K562 (cell line): ENCODE measurements around the gene MRPS6. TPM values are rescaled to one million over a fixed set of nuclear protein-coding genes. Genes with fewer than 3 reads are reported as not detected.

Experiments
- ATAC-seq: fragments of 200-7000 bp; cut with Tn5 transposase; 3 replicates; pipeline ENCODE4 v1.9.1; 2020; ENCODE audit warnings: moderate library complexity
- BruUV-seq: library from RNA; stranded (reverse); fragments of 400-500 nt; replicated peaks from 2 replicates; lab custom pipeline; 2021; lab: Mats Ljungman, UMichigan
- CTCF ChIA-PET: fragments of 300-600 bp; formaldehyde crosslinking; extraction: SDS; loops from one replicate; lab custom pipeline; 2021; ENCODE audit warnings: low intra/inter-chr PET ratio; lab: Yijun Ruan, JAX
- POLR2A ChIA-PET: fragments of 300-600, 350-650 bp; sonication (Branson Sonifier 250); formaldehyde crosslinking; extraction: SDS; loops from one replicate; lab custom pipeline; 2021; ENCODE audit warnings: antibody characterized with exemption, inconsistent platforms; lab: Yijun Ruan, JAX
- DNase-seq, 4 experiments: peaks; one replicate each; pipeline versions ENCODE4 v3.0.0 to v3.0.0-alpha.2; 2011 to 2018; ENCODE audit warnings: low spot score in 3 of 4, mixed read lengths in 3 of 4; ENCODE audit errors: extremely low read depth in 1 of 4
- FAIRE-seq: peaks from 2 replicates; lab custom pipeline; 2011; peaks lifted over from hg19 to GRCh38; lab: Jason Lieb, UNC
- H2AFZ ChIP-seq: 2 replicates; pipeline ENCODE4 v1.6.0; 2011; ENCODE audit warnings: low read depth, low read length, control low read depth, inconsistent platforms
- H3K27ac ChIP-seq: fragments of 200-600 bp; 3 replicates; pipeline ENCODE4 v1.8.0; 2011; ENCODE audit warnings: low read depth, mild to moderate bottlenecking, control low read depth, inconsistent platforms, low read length, moderate library complexity, mixed read lengths; ENCODE audit errors: extremely low read depth
- H3K27me3 ChIP-seq, 2 experiments: fragments of 300-600 bp in 1 of 2; 2 replicates in 1 of 2; 3 replicates in 1 of 2; pipeline versions ENCODE4 v1.6.0 to v1.8.0; 2011; ENCODE audit warnings: inconsistent platforms in 2 of 2, low read length in 2 of 2, mild to moderate bottlenecking in 1 of 2, mixed read lengths in 1 of 2, moderate library complexity in 1 of 2; ENCODE audit not compliant: control insufficient read depth in 2 of 2, insufficient read depth in 2 of 2
- H3K36me3 ChIP-seq: fragments of 300-600 bp; 3 replicates; pipeline ENCODE4 v1.8.0; 2011; ENCODE audit warnings: mild to moderate bottlenecking, low read length, inconsistent platforms; ENCODE audit not compliant: control insufficient read depth, insufficient read depth
- H3K4me1 ChIP-seq, 2 experiments: fragments of 200-600 bp in 1 of 2; replicated peaks in 1 of 2; 2 replicates in 1 of 2; 3 replicates in 1 of 2; pipeline versions ENCODE4 v1.5.1 to v1.8.0; 2011; ENCODE audit warnings: inconsistent platforms in 2 of 2, low read length in 2 of 2, mild to moderate bottlenecking in 1 of 2, mixed read lengths in 1 of 2, moderate library complexity in 1 of 2; ENCODE audit not compliant: control insufficient read depth in 2 of 2, insufficient read depth in 2 of 2
- H3K4me2 ChIP-seq: 2 replicates; pipeline ENCODE4 v1.6.1; 2011; ENCODE audit warnings: low read length, control low read depth, inconsistent platforms, mixed read lengths; ENCODE audit not compliant: insufficient read depth
- H3K4me3 ChIP-seq: fragments of 200-600 bp; sonication (generic), shearing (Covaris generic); 2 replicates; pipeline ENCODE4 v1.5.1; 2016; ENCODE audit warnings: control low read depth, inconsistent platforms
- H3K79me2 ChIP-seq: fragments of 200-600 bp; 3 replicates; pipeline ENCODE4 v1.8.0; 2011; ENCODE audit warnings: low read length, inconsistent platforms; ENCODE audit not compliant: control insufficient read depth, insufficient read depth
- H3K9ac ChIP-seq, 2 experiments: 2 replicates each; pipeline versions ENCODE4 v1.6.0 to v1.6.1; 2011; ENCODE audit warnings: low read depth in 2 of 2, low read length in 2 of 2, control low read depth in 1 of 2, inconsistent platforms in 1 of 2, mild to moderate bottlenecking in 1 of 2, mixed read lengths in 1 of 2; ENCODE audit not compliant: insufficient read depth in 1 of 2
- H3K9me1 ChIP-seq: one replicate; pipeline ENCODE4 v1.6.0; 2011; ENCODE audit warnings: inconsistent platforms, mild to moderate bottlenecking, low read length, moderate library complexity; ENCODE audit not compliant: control insufficient read depth, insufficient read depth
- H3K9me3 ChIP-seq: replicated peaks from 2 replicates; pipeline ENCODE4 v1.5.1; 2011; ENCODE audit warnings: low read depth, low read length, inconsistent platforms; ENCODE audit not compliant: control insufficient read depth, insufficient read depth
- H4K20me1 ChIP-seq: replicated peaks from 2 replicates; pipeline ENCODE4 v1.6.1; 2011; ENCODE audit warnings: low read length, inconsistent platforms, mixed read lengths; ENCODE audit not compliant: control insufficient read depth, insufficient read depth
- BHLHE40 ChIP-seq: IDR thresholded peaks from 2 replicates; pipeline ENCODE4 v1.6.1; 2011; ENCODE audit warnings: low read length, improper control_type of control experiment
- CREM ChIP-seq: IDR thresholded peaks from 2 replicates; pipeline ENCODE4 v1.6.1; 2014; ENCODE audit warnings: antibody characterized with exemption, low read depth
- GABPA ChIP-seq: fragments of 200-800 bp; sonication (Bioruptor generic); conservative IDR thresholded peaks from 2 replicates; pipeline ENCODE4 v1.6.1; 2016; ENCODE audit warnings: low read depth, missing genetic modification characterization, missing compliant biosample characterization
- GATAD2A ChIP-seq: fragments of 450-650 bp; IDR thresholded peaks from 2 replicates; pipeline ENCODE4 v1.6.1; 2017
- HDAC1 ChIP-seq, 2 experiments: fragments of 450-650 bp; IDR thresholded peaks; 2 replicates each; pipeline ENCODE4 v1.6.1; 2016 to 2017; ENCODE audit warnings: inconsistent platforms in 1 of 2, mild to moderate bottlenecking in 1 of 2, moderate library complexity in 1 of 2
- HNRNPUL1 ChIP-seq: fragments of 200-400 bp; formaldehyde crosslinking; IDR thresholded peaks from 2 replicates; pipeline ENCODE4 v1.6.1; 2017; ENCODE audit warnings: low read length
- KDM2B ChIP-seq: fragments of 250-450 bp; sonication (Bioruptor Pico); IDR thresholded peaks from 2 replicates; pipeline ENCODE4 v1.8.0; 2021; ENCODE audit warnings: mild to moderate bottlenecking, moderate library complexity
- KHSRP ChIP-seq: fragments of 450-650 bp; IDR thresholded peaks from 2 replicates; pipeline ENCODE4 v1.6.1; 2017
- MAFK ChIP-seq: IDR thresholded peaks from 2 replicates; pipeline ENCODE4 v1.6.1; 2011; ENCODE audit warnings: low read length, improper control_type of control experiment
- NFIC ChIP-seq: fragments of 450-650 bp; IDR thresholded peaks from 2 replicates; pipeline ENCODE4 v1.6.1; 2017; ENCODE audit warnings: mild to moderate bottlenecking, inconsistent platforms
- NR2F6 ChIP-seq: fragments of 450-650 bp; formaldehyde crosslinking; IDR thresholded peaks from 2 replicates; pipeline ENCODE4 v1.4.0; 2020; ENCODE audit warnings: mild to moderate bottlenecking
- SMC3 ChIP-seq: conservative IDR thresholded peaks from 2 replicates; pipeline ENCODE4 v1.6.1; 2011; ENCODE audit warnings: low read depth, low read length, improper control_type of control experiment; ENCODE audit not compliant: insufficient read depth
- SPI1 ChIP-seq: IDR thresholded peaks from 2 replicates; pipeline ENCODE4 v1.6.1; 2011; ENCODE audit warnings: low read depth, low read length, control low read depth, borderline replicate concordance
- TARDBP ChIP-seq: fragments of 450-650 bp; IDR thresholded peaks from 2 replicates; pipeline ENCODE4 v1.6.1; 2016
- TBL1XR1 ChIP-seq, 2 experiments: IDR thresholded peaks; 2 replicates each; pipeline ENCODE4 v1.6.1; 2012; ENCODE audit warnings: improper control_type of control experiment in 2 of 2, low read length in 2 of 2, mild to moderate bottlenecking in 1 of 2
- WHSC1 ChIP-seq: IDR thresholded peaks from one replicate; pipeline ENCODE4 v1.6.1; 2012; ENCODE audit warnings: low read length, control low read depth, inconsistent platforms
- ZEB2 ChIP-seq: fragments of 450-650 bp; IDR thresholded peaks from 2 replicates; pipeline ENCODE4 v1.6.1; 2016
- WGBS: fragments of 100-300 bp; shearing (Covaris generic); methylation state at CpG from one replicate; pipeline ENCODE4 v1.1.6; 2016; ENCODE audit warnings: low coverage, mixed read lengths; ENCODE audit not compliant: insufficient coverage; ENCODE audit errors: missing lambda C conversion rate; 5-methylcytosine and 5-hydroxymethylcytosine counted together
- in situ Hi-C: fragments of 300-500 bp; cut with MboI; formaldehyde crosslinking; loops from 4 replicates; pipeline ENCODE4 v1.15.0; 2018; ENCODE audit warnings: inconsistent platforms, mixed read lengths
- intact Hi-C: fragments of 100-400 bp; cut with micrococcal nuclease; formaldehyde crosslinking; loops from 2 replicates; pipeline ENCODE4 v1.14.2; 2022
- polyA plus RNA-seq, 8 experiments: library from polyadenylated mRNA; depleted of rRNA in 4 of 8; stranded (reverse) in 5 of 8; unstranded in 3 of 8; fragments of >200 nt; fragmentation: Nextera tagmentation in 2 of 8; fragmentation: Illumina TruSeq in 1 of 8; extraction: Ambion mirVana in 2 of 8; extraction: Trizol in 1 of 8; gene quantifications; 2 replicates each; pipeline versions ENCODE4 v1.2.1 to v1.2.3, GENCODE V29; 2011 to 2014; ENCODE audit warnings: inconsistent platforms in 1 of 8, missing spikeins in 1 of 8
- total RNA-seq, 7 experiments: library from RNA; depleted of rRNA in 6 of 7; stranded (reverse); fragments of >200 nt in 6 of 7; fragmentation: Illumina TruSeq in 2 of 7; extraction: Trizol in 2 of 7; gene quantifications; 2 replicates each; pipeline versions ENCODE4 v1.2.1 to v1.2.3, GENCODE V29; 2011 to 2021; ENCODE audit warnings: low replicate concordance in 1 of 7
- TF ChIP-seq, protein P1 (sequence below): fragments of 450-650 bp; IDR thresholded peaks from 2 replicates; pipeline ENCODE4 v1.6.1; 2017; ENCODE audit warnings: mild to moderate bottlenecking, moderate library complexity
- TF ChIP-seq, protein P2 (sequence below): sonication (generic); formaldehyde crosslinking; IDR thresholded peaks from 2 replicates; pipeline ENCODE4 v1.8.0; 2022; ENCODE audit warnings: mild to moderate bottlenecking, low read depth, missing genetic modification reagents

MRPS6 gene
- total and polyA plus RNA-seq, 9 of the 15 experiments (the other 6 are each of a cell fraction or from before 2014, with no cell fraction given): 26.1 to 72.0 (median 39.3) TPM

DNA sequence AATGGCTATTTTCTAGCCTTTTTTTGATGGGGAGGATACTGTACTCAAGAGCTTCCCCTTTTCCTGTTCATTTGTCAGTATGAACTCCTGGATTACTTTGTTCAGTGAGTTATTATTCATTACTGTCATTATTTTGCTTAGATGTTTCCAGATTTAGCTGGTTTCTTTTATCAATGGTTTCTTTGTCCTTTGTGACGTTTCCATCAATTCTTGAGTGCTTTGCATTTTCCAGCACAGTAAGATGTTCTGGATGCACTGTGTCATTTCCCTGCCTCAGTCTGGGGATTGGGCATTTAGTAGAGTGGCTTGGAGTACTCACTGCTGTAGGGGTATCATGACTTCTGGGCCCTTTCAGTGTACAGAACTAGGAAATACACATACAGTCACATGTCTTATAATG is 34.2 kb downstream of the MRPS6 start:
- intact Hi-C loops: no loop called here
- FAIRE-seq (no peak), DNase-seq (no peak), ATAC-seq (no peak)
- H3K36me3 ChIP-seq: peaks cover 9% of the 10 kb centered on the region
- no peak overlapping the region for H3K27ac ChIP-seq
- no peak overlapping the region for H3K4me3 ChIP-seq
- H3K4me2 ChIP-seq: no peak overlapping the region
- H3K9me1 ChIP-seq: no peaks in the 10 kb centered on the region
- WGBS: 71% methylated on average over 1 of the region's 1 CpG
- no peak overlapping the region for H3K9ac ChIP-seq
- POLR2A ChIA-PET: interaction anchor here (1.0 to 1.3 kb wide), 2 partner anchors 14 to 17 kb away, joined by 4 read pairs; no protein-coding TSS in a partner anchor
- H2AFZ ChIP-seq: no peak overlapping the region
- H3K4me1 ChIP-seq: peaks cover 7 to 29% of the 10 kb centered on the region in 2 experiments; a peak in 4 of 5 replicates
- H3K79me2 ChIP-seq: peaks cover 62% of the 10 kb centered on the region
- H4K20me1 ChIP-seq: no peaks in the 10 kb centered on the region
- H3K27me3 ChIP-seq: no peaks in the 10 kb centered on the region
- CTCF ChIA-PET: no interaction called here
- H3K9me3 ChIP-seq: no peaks in the 10 kb centered on the region
- TF ChIP-seq MAFK (no peak), WHSC1 (no peak), HDAC1 (IDR thresholded peaks at IDR 0.05) (no peak), SMC3 (no peak), ZEB2 (no peak), HNRNPUL1 (no peak), KHSRP (no peak), TBL1XR1 (IDR thresholded peaks at IDR 0.05; ENCODE audit: low read length in 2 of 2) (no peak), CREM (no peak), KDM2B (CRISPR knock-in tag) (no peak), SPI1 (no peak), GATAD2A (no peak), TARDBP (no peak), BHLHE40 (no peak), NFIC (no peak), GABPA (tag) (no peak), NR2F6 (CRISPR knock-in tag) (no peak)
- TF ChIP-seq, protein P1, sequence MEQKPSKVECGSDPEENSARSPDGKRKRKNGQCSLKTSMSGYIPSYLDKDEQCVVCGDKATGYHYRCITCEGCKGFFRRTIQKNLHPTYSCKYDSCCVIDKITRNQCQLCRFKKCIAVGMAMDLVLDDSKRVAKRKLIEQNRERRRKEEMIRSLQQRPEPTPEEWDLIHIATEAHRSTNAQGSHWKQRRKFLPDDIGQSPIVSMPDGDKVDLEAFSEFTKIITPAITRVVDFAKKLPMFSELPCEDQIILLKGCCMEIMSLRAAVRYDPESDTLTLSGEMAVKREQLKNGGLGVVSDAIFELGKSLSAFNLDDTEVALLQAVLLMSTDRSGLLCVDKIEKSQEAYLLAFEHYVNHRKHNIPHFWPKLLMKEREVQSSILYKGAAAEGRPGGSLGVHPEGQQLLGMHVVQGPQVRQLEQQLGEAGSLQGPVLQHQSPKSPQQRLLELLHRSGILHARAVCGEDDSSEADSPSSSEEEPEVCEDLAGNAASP: no peak
- TF ChIP-seq, protein P2, sequence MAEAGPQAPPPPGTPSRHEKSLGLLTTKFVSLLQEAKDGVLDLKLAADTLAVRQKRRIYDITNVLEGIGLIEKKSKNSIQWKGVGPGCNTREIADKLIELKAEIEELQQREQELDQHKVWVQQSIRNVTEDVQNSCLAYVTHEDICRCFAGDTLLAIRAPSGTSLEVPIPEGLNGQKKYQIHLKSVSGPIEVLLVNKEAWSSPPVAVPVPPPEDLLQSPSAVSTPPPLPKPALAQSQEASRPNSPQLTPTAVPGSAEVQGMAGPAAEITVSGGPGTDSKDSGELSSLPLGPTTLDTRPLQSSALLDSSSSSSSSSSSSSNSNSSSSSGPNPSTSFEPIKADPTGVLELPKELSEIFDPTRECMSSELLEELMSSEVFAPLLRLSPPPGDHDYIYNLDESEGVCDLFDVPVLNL: no peak
- TF ChIP-seq, all 486 proteins: peak for 0
- BruUV-seq: no TSS peak
- in situ Hi-C loops: loop anchor here (10.0 kb wide), 1 partner anchor 183 kb away; no protein-coding TSS in a partner anchor
